IMR-90 (cell line): ENCODE results near the gene OR10AD1. TPM values are rescaled to one million over a fixed set of nuclear protein-coding genes. Genes with fewer than 3 reads are reported as not detected.

Source experiments
- ATAC-seq: fragments of 200-7000 bp; cut with Tn5 transposase; 2 replicates; pipeline ENCODE4 v1.9.1; 2020; ENCODE audit warnings: low read depth, mild to moderate bottlenecking, moderate library complexity
- BruUV-seq: library from RNA; stranded (reverse); fragments of 400-500 nt; replicated peaks from 2 replicates; lab custom pipeline; 2021; lab: Mats Ljungman, UMichigan
- CTCF ChIA-PET: fragments of 300-600 bp; formaldehyde crosslinking; extraction: SDS; loops from one replicate; lab custom pipeline; 2021; ENCODE audit warnings: antibody characterized with exemption; lab: Yijun Ruan, JAX
- POLR2A ChIA-PET: fragments of 300-600 bp; sonication (Branson Sonifier 250); formaldehyde crosslinking; loops from one replicate; lab custom pipeline; 2022; ENCODE audit warnings: antibody characterized with exemption; ENCODE audit not compliant: unreplicated experiment; lab: Charles Lee
- DNase-seq: peaks from one replicate; pipeline ENCODE4 v3.0.0; 2013
- H2AFZ ChIP-seq: replicated peaks from 2 replicates; pipeline ENCODE3; 2013; ENCODE audit warnings: low read length, mild to moderate bottlenecking; ENCODE audit not compliant: poor library complexity
- H2AK5ac ChIP-seq: 2 replicates; pipeline ENCODE4 v1.6.1; 2013; ENCODE audit warnings: low read depth, low read length, inconsistent platforms
- H2AK9ac ChIP-seq: replicated peaks from 2 replicates; pipeline ENCODE3; 2013; ENCODE audit warnings: mild to moderate bottlenecking, low read depth, low read length, moderate library complexity; ENCODE audit not compliant: poor library complexity
- H2BK120ac ChIP-seq: 2 replicates; pipeline ENCODE4 v1.6.1; 2013; ENCODE audit warnings: low read depth, low read length, inconsistent platforms
- H2BK15ac ChIP-seq: 3 replicates; pipeline ENCODE4 v1.6.1; 2013; ENCODE audit warnings: low read depth, low read length, inconsistent platforms
- H2BK20ac ChIP-seq: 2 replicates; pipeline ENCODE4 v1.6.1; 2013; ENCODE audit warnings: low read depth, mild to moderate bottlenecking, inconsistent platforms, low read length, moderate library complexity
- H2BK5ac ChIP-seq: 2 replicates; pipeline ENCODE4 v1.6.1; 2013; ENCODE audit warnings: mild to moderate bottlenecking, low read depth, low read length, inconsistent platforms; ENCODE audit not compliant: poor library complexity, severe bottlenecking
- H3K14ac ChIP-seq: replicated peaks from 2 replicates; pipeline ENCODE4 v1.6.1; 2013; ENCODE audit warnings: low read depth, low read length, inconsistent platforms
- H3K18ac ChIP-seq: 2 replicates; pipeline ENCODE4 v1.6.1; 2013; ENCODE audit warnings: low read depth, low read length, control low read depth
- H3K23ac ChIP-seq: 2 replicates; pipeline ENCODE4 v1.6.1; 2013; ENCODE audit warnings: low read depth, low read length, inconsistent platforms
- H3K27ac ChIP-seq: 2 replicates; pipeline ENCODE4 v1.5.1; 2013; ENCODE audit warnings: mild to moderate bottlenecking, control low read depth, low read length; ENCODE audit not compliant: insufficient read depth
- H3K27me3 ChIP-seq: 2 replicates; pipeline ENCODE4 v1.6.1; 2013; ENCODE audit warnings: low read length; ENCODE audit not compliant: control insufficient read depth, insufficient read depth
- H3K36me3 ChIP-seq: 2 replicates; pipeline ENCODE4 v1.6.1; 2013; ENCODE audit warnings: low read length, mixed read lengths; ENCODE audit not compliant: control insufficient read depth, insufficient read depth
- H3K4ac ChIP-seq: 2 replicates; pipeline ENCODE4 v1.6.1; 2013; ENCODE audit warnings: low read depth, low read length, inconsistent platforms
- H3K4me1 ChIP-seq: 2 replicates; pipeline ENCODE4 v1.6.1; 2013; ENCODE audit warnings: low read length, mixed read lengths; ENCODE audit not compliant: control insufficient read depth, insufficient read depth
- H3K4me2 ChIP-seq: 2 replicates; pipeline ENCODE4 v1.6.1; 2013; ENCODE audit warnings: low read depth, mild to moderate bottlenecking, control low read depth, low read length, moderate library complexity
- H3K4me3 ChIP-seq: 2 replicates; pipeline ENCODE4 v1.5.1; 2013; ENCODE audit warnings: low read depth, mild to moderate bottlenecking, control low read depth, low read length, moderate library complexity; ENCODE audit not compliant: insufficient read depth
- H3K56ac ChIP-seq: 2 replicates; pipeline ENCODE4 v1.6.1; 2013; ENCODE audit warnings: low read length, inconsistent platforms; ENCODE audit not compliant: insufficient read depth; ENCODE audit errors: extremely low read depth
- H3K79me1 ChIP-seq, 2 experiments: 2 replicates each; pipeline ENCODE4 v1.6.1; 2013; ENCODE audit warnings: low read length in 2 of 2, inconsistent platforms in 1 of 2, low read depth in 1 of 2
- H3K9ac ChIP-seq: 2 replicates; pipeline ENCODE4 v1.6.1; 2013; ENCODE audit warnings: low read depth, low read length, control low read depth
- H3K9me1 ChIP-seq: 2 replicates; pipeline ENCODE4 v1.6.1; 2013; ENCODE audit warnings: low read length, inconsistent platforms; ENCODE audit not compliant: insufficient read depth
- H3K9me3 ChIP-seq: 2 replicates; pipeline ENCODE4 v1.6.1; 2013; ENCODE audit warnings: low read length; ENCODE audit not compliant: control insufficient read depth, insufficient read depth
- H4K20me1 ChIP-seq: 2 replicates; pipeline ENCODE4 v1.6.1; 2013; ENCODE audit warnings: low read length, inconsistent platforms; ENCODE audit not compliant: insufficient read depth
- H4K5ac ChIP-seq: 2 replicates; pipeline ENCODE4 v1.6.1; 2013; ENCODE audit warnings: mild to moderate bottlenecking, low read depth, low read length, control low read depth
- H4K8ac ChIP-seq, 2 experiments: 2 replicates each; pipeline ENCODE4 v1.6.1; 2013; ENCODE audit warnings: low read depth in 2 of 2, low read length in 2 of 2, control low read depth in 1 of 2, inconsistent platforms in 1 of 2
- H4K91ac ChIP-seq: 2 replicates; pipeline ENCODE4 v1.6.1; 2013; ENCODE audit warnings: low read depth, low read length, inconsistent platforms; ENCODE audit not compliant: insufficient read depth
- BHLHE40 ChIP-seq: fragments of 150-350 bp; IDR thresholded peaks from 2 replicates; pipeline ENCODE4 v1.6.1; 2016; ENCODE audit warnings: mild to moderate bottlenecking, low read depth, low read length
- CEBPB ChIP-seq: IDR thresholded peaks from 2 replicates; pipeline ENCODE4 v1.6.1; 2012; ENCODE audit warnings: low read depth, low read length, improper control_type of control experiment
- CHD1 ChIP-seq: IDR thresholded peaks from 2 replicates; pipeline ENCODE4 v1.6.1; 2012; ENCODE audit warnings: low read depth, low read length, improper control_type of control experiment
- CTCF ChIP-seq: conservative IDR thresholded peaks from 2 replicates; pipeline ENCODE4 v1.5.1; 2012; ENCODE audit warnings: mild to moderate bottlenecking, low read depth, low read length, improper control_type of control experiment
- ELK1 ChIP-seq: fragments of 150-350 bp; IDR thresholded peaks from 2 replicates; pipeline ENCODE4 v1.6.1; 2016; ENCODE audit warnings: low read depth, mild to moderate bottlenecking, low read length, moderate library complexity, borderline replicate concordance
- FOS ChIP-seq: fragments of 150-350 bp; IDR thresholded peaks from 2 replicates; pipeline ENCODE4 v1.6.1; 2016; ENCODE audit warnings: low read depth, low read length
- MAFK ChIP-seq: IDR thresholded peaks from 2 replicates; pipeline ENCODE4 v1.6.1; 2012; ENCODE audit warnings: low read depth, low read length, improper control_type of control experiment
- MAZ ChIP-seq: IDR thresholded peaks from 2 replicates; pipeline ENCODE4 v1.6.1; 2012; ENCODE audit warnings: low read depth, mild to moderate bottlenecking, low read length, improper control_type of control experiment, moderate library complexity, borderline replicate concordance
- MXI1 ChIP-seq: IDR thresholded peaks from 2 replicates; pipeline ENCODE4 v1.6.1; 2012; ENCODE audit warnings: low read depth, mild to moderate bottlenecking, low read length, moderate library complexity, borderline replicate concordance
- NFE2L2 ChIP-seq: fragments of 150-350 bp; IDR thresholded peaks from 2 replicates; pipeline ENCODE4 v1.6.1; 2016; ENCODE audit warnings: low read depth, mild to moderate bottlenecking, low read length
- POLR2A ChIP-seq: IDR thresholded peaks from 2 replicates; pipeline ENCODE4 v1.6.1; 2012; ENCODE audit warnings: mild to moderate bottlenecking, low read depth, low read length
- RAD21 ChIP-seq: IDR thresholded peaks from 2 replicates; pipeline ENCODE4 v1.6.1; 2012; ENCODE audit warnings: low read length, improper control_type of control experiment
- RCOR1 ChIP-seq: IDR thresholded peaks from 2 replicates; pipeline ENCODE4 v1.6.1; 2012; ENCODE audit warnings: mild to moderate bottlenecking, low read length, improper control_type of control experiment; ENCODE audit not compliant: insufficient replicate concordance
- SMC3 ChIP-seq: fragments of 150-350 bp; IDR thresholded peaks from 2 replicates; pipeline ENCODE4 v1.6.1; 2016; ENCODE audit warnings: low read depth, mild to moderate bottlenecking, antibody characterized with exemption, low read length, moderate library complexity
- USF2 ChIP-seq: fragments of 150-350 bp; IDR thresholded peaks from 2 replicates; pipeline ENCODE4 v1.6.1; 2017; ENCODE audit warnings: mild to moderate bottlenecking, antibody characterized with exemption, low read length, low read depth
- WGBS, 2 experiments: methylation state at CpG; one replicate each; pipeline versions ENCODE4 v1.1.5 to v1.1.7; 2013; ENCODE audit warnings: missing lambda C conversion rate in 2 of 2; ENCODE audit not compliant: insufficient read length in 1 of 2; ENCODE audit errors: extremely low coverage in 2 of 2; 5-methylcytosine and 5-hydroxymethylcytosine counted together
- dilution Hi-C: fragments of 300-500 bp; cut with HindIII; formaldehyde crosslinking; loops from one replicate; pipeline ENCODE4 v1.14.3; 2018; ENCODE audit warnings: low sequenced_read_pairs; ENCODE audit not compliant: unreplicated experiment
- in situ Hi-C: fragments of 300-500 bp; cut with MboI; formaldehyde crosslinking; loops from 3 replicates; pipeline ENCODE4 v1.14.3; 2019; ENCODE audit warnings: low sequenced_read_pairs, inconsistent platforms, mixed read lengths
- intact Hi-C: fragments of 100-400 bp; cut with micrococcal nuclease; formaldehyde crosslinking; loops from 2 replicates; pipeline ENCODE4 v1.10.0; 2022
- polyA plus RNA-seq, 3 experiments: library from polyadenylated mRNA; depleted of rRNA; stranded (reverse); fragments of >200 nt; gene quantifications; 2 replicates each; pipeline ENCODE4 v1.2.3, GENCODE V29; 2012; ENCODE audit warnings: low replicate concordance in 1 of 3
- total RNA-seq: library from RNA; depleted of rRNA; stranded (reverse); fragments of >200 nt; gene quantifications from 2 replicates; pipeline ENCODE4 v1.2.3, GENCODE V29; 2012

Gene OR10AD1
- total and polyA plus RNA-seq, 2 of the 4 experiments (the other 2 are of a cell fraction) = not detected

GRCh38 chr12:48197549-48197970 is 5.5 kb downstream of the OR10AD1 start:
- Histone ChIP-seq H3K4me1 (peaks cover 6% of the 10 kb centered on the region; the same call in 1 of the 2 replicates), H2AFZ (peak overlapping the region; percentile 96), H3K9ac (peak overlapping the region; percentile 24), H2AK5ac (no peak overlapping the region), H3K9me3 (no peaks in the 10 kb centered on the region), H4K5ac (0 out of 2 replicates have a peak overlapping the region, but pooled peaks have one; percentile 13), H4K91ac (no peak overlapping the region), H2BK20ac (0 out of 2 replicates have a peak overlapping the region, but pooled peaks have one; percentile 37), H3K27ac (peak overlapping the region; percentile 13; the same call in 1 of the 2 replicates), H3K4ac (peak overlapping the region; percentile 6; the same call in 1 of the 2 replicates), H3K14ac (0 out of 2 replicates have a peak overlapping the region, but pooled peaks have one; percentile 7), H2BK120ac (no peak overlapping the region), H2BK15ac (no peak overlapping the region), H3K27me3 (peaks cover 7% of the 10 kb centered on the region), H3K4me3 (peak overlapping the region; percentile 55), H3K23ac (peak overlapping the region; percentile 36; the same call in 1 of the 2 replicates), H3K36me3 (no peaks in the 10 kb centered on the region), H4K20me1 (no peaks in the 10 kb centered on the region), H2AK9ac (no peak overlapping the region), H2BK5ac (no peak overlapping the region), H3K56ac (no peak overlapping the region), H4K8ac (peak overlapping the region; percentile 44 to 99), H3K9me1 (peaks cover 3% of the 10 kb centered on the region; the same call in 1 of the 2 replicates), H3K79me1 (peaks cover 0 to 8% of the 10 kb centered on the region in 2 experiments; a peak in 2 of 4 replicates), H3K18ac (peak overlapping the region; percentile 2; the same call in 1 of the 2 replicates), H3K4me2 (peak overlapping the region; percentile 93)
- POLR2A ChIA-PET = no interaction called here
- intact Hi-C loops = loop anchor here (5.0 kb wide), 2 partner anchors 155 to 615 kb away; partner anchors contain the start of gene ZNF641
- dilution Hi-C loops = no loop called here
- CTCF ChIA-PET = interaction anchor here (0.5 to 3.8 kb wide), 6 partner anchors 8 to 466 kb away, joined by 3 to 18 read pairs (median 3); partner anchors contain the start of gene PFKM
- ATAC-seq (peak; percentile 48; the same call in 1 of the 2 replicates), DNase-seq (no peak)
- no TSS peak for BruUV-seq
- in situ Hi-C loops = no loop called here
- WGBS, 2 experiments = no CpG with 5 or more reads among the region's 10 CpGs
- TF ChIP-seq MAFK (peak; percentile 73), CTCF (peak; percentile 48), SMC3 (no peak), POLR2A (no peak), CHD1 (no peak), BHLHE40 (no peak), USF2 (no peak), RAD21 (peak; percentile 16), ELK1 (no peak), NFE2L2 (no peak), MAZ (no peak), RCOR1 (no peak), CEBPB (no peak), FOS (no peak), MXI1 (no peak)
